ENCODE data around the gene CCDC159. TPM values are rescaled to one million over a fixed set of nuclear protein-coding genes. Genes with fewer than 3 reads are reported as not detected.
A peak's percentile ranks its signal among the peaks of the same experiment; 100 is the strongest.

Gene CCDC159
- total RNA-seq, 1 donor = 6.0 TPM

DNA sequence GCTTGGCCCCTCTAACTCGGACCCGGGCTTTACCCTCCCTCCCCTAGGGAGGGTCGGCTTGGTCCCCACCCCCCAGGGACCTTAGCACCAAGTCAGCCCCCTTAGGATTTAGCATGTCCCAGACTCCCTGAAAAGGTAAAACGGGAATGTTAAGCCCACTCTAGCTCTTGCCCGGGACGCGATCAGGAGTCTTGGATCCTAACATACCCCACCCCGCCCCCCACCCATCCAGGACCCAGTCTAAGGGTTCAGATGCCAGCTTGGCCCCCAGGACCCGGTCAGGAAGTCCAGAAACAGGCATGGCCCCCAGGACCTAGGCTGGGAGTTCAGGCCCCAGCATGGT, 37.4 kb downstream of the CCDC159 start:
- DNase-seq (ENCODE audit: low read depth) = no peak
- TF ChIP-seq, protein P1, sequence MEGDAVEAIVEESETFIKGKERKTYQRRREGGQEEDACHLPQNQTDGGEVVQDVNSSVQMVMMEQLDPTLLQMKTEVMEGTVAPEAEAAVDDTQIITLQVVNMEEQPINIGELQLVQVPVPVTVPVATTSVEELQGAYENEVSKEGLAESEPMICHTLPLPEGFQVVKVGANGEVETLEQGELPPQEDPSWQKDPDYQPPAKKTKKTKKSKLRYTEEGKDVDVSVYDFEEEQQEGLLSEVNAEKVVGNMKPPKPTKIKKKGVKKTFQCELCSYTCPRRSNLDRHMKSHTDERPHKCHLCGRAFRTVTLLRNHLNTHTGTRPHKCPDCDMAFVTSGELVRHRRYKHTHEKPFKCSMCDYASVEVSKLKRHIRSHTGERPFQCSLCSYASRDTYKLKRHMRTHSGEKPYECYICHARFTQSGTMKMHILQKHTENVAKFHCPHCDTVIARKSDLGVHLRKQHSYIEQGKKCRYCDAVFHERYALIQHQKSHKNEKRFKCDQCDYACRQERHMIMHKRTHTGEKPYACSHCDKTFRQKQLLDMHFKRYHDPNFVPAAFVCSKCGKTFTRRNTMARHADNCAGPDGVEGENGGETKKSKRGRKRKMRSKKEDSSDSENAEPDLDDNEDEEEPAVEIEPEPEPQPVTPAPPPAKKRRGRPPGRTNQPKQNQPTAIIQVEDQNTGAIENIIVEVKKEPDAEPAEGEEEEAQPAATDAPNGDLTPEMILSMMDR (IDR thresholded peaks at IDR 0.05; ENCODE audit: insufficient read depth, low read depth, low read length) = no peak
- peak overlapping the region; percentile 62 for H3K4me3 ChIP-seq (ENCODE audit: low read depth, low read length)

DNA sequence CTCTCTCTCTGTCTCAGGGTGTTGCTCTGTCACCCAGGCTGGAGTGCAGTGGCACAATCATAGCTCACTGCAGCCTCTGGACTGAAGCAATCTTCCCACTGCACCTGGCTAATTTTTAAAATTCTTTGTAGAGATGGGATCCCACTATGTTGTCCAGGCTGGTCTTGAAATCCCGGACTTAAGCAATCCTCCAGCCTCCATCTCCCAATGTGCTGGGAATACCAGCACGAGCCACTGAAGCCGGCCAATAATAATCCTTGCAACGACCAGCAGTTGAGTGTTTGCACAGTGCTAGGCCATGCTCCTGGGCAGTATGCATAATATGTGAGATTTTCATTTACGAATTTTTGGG, 38.4 kb downstream of the CCDC159 start:
- DNase-seq (ENCODE audit: low read depth) = no peak
- TF ChIP-seq, protein P1 (IDR thresholded peaks at IDR 0.05; ENCODE audit: insufficient read depth, low read depth, low read length) = no peak
- H3K4me3 ChIP-seq (ENCODE audit: low read depth, low read length) = no peak overlapping the region

DNA sequence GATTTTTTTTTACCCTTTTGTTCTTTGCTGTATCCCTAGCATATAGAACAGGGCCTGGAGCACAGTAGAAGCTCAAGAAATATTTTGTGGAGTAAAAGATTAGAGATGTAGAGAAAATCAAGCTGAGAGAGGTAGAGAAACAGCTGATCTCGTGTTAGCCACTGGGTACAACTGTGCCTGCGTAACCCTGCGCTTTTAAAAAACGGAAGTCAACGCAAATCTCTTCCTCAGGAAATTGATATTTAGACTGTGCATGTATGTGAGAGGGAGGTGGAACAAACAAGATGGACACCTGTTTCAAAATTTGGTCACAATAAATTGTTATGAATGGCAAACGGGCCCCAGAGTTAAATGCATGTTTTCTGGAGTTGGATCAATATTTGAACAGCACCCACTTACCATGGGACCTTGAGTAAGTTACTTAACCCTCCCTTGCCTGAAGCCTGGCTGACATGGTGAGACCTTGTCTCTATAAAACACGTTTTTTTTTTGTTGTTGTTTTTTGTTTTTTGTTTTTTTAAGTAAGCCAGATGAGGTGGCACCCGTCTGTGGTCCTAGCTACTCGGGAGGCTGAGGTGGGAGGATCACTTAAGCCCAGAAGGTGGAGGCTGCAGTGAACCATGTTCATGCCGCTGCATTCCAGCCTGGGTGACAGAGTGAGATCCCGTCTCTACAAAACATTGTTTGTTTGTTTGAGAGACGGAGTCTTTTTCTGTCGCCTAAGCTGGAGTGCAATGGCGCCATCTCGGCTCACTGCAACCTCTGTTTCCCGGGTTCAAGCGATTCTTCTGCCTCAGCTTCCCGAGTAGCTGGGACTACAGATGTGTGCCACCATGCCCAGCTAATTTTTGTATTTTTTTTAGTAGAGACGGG, 41.1 kb downstream of the CCDC159 start:
- H3K4me3 ChIP-seq (ENCODE audit: low read depth, low read length) = no peak overlapping the region
- DNase-seq (ENCODE audit: low read depth) = no peak
- TF ChIP-seq, protein P1 (IDR thresholded peaks at IDR 0.05; ENCODE audit: insufficient read depth, low read depth, low read length) = no peak

DNA sequence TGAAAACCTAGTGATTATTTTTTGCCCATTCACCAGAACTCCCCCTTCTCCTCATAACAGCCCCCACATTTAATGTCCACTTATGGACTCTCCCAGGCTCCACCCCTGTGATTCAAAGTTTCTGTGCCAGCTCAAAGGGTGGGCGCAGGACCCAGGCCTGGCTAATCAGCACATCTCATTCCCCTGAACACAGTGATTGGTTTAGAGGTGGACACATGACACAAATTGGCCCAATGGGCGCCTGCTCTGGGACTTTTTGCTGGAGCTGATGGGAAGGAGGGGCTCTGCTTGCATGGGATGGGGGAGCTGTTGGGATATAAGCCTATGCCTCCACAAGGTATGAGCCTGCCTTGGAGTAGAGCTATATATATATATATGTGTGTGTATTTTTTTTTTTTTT, 44.0 kb downstream of the CCDC159 start:
- no peak overlapping the region for H3K4me3 ChIP-seq (ENCODE audit: low read depth, low read length)
- TF ChIP-seq, protein P1 (IDR thresholded peaks at IDR 0.05; ENCODE audit: insufficient read depth, low read depth, low read length) = no peak
- no peak for DNase-seq (ENCODE audit: low read depth)

DNA sequence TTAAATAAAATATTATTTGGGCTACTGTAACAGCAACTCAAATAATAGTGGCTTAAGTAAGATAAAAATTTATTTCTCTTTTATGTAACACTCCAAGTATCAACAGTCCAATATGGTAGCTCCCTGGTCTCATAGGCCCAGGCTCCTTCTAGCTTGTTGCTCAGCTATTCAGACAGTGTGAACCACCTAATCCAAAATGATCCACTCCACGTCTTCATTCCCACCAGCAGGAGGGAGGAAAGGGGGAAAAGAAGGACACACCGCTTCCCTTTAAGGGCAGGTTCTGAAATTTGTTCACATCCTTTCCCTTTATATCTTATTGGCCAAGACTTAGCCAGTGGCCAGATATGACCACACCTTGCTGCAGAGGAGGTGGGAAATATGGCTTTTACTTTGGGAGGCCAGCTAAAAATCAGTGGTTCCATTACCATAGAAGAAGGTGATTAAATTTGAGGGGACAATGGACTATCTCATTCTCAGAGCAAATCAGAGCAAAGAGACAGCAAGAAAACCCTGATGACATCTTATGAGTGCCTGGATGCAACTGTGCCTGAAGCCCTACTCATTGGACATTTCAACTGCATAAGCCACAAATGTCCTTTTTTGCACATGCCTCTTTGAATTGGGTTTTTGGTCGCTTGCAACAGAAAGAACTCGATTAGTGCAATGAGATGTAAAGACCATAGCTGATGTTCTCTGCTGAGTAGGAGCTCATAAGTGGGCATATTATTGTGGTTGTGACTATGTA, 44.8 kb downstream of the CCDC159 start:
- no peak overlapping the region for H3K4me3 ChIP-seq (ENCODE audit: low read depth, low read length)
- no peak for DNase-seq (ENCODE audit: low read depth)
- TF ChIP-seq, protein P1 (IDR thresholded peaks at IDR 0.05; ENCODE audit: insufficient read depth, low read depth, low read length) = no peak

DNA sequence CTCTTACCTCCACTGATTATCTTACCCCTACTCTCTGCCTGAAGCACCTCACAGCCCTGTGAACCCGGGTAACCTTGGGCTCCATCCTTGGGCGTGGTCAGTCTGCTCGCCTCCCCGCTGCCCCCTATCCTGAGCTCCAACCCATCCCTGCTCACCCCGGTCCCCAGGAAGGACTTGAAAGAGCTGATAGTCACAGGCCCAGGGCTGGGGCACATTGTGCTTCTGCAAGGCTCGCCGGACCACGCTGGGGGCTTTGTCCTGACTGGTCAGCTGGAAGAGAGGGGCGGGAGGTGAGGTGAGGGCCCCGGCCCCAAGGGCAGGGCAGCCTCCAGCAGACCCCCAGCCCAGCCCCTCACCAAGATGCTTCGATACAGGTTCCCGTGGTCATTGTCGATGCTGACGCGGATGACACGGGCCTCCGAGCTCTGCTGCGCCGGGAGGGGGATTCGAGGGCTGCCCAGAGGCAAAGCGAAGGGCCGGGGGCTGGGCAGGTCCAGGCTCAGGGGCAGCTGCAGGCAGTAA, 50.8 kb downstream of the CCDC159 start:
- no peak for DNase-seq (ENCODE audit: low read depth)
- no peak overlapping the region for H3K4me3 ChIP-seq (ENCODE audit: low read depth, low read length)
- TF ChIP-seq, protein P1 (IDR thresholded peaks at IDR 0.05; ENCODE audit: insufficient read depth, low read depth, low read length) = no peak
